GM18511 (cell line): ENCODE data around the gene CREB5.
"Not testable (repeated sequence)": the region's sequence is repeated elsewhere in the genome, so short reads cannot be mapped to it uniquely, and the experiment has no call there.

ENCODE experiments used
- ATAC-seq: cut with Tn5 transposase; IDR thresholded peaks from one replicate; pipeline ENCODE4 v1.9.1; 2021; ENCODE audit warnings: mild to moderate bottlenecking, moderate library complexity; ENCODE audit not compliant: unreplicated experiment

Gene CREB5

DNA sequence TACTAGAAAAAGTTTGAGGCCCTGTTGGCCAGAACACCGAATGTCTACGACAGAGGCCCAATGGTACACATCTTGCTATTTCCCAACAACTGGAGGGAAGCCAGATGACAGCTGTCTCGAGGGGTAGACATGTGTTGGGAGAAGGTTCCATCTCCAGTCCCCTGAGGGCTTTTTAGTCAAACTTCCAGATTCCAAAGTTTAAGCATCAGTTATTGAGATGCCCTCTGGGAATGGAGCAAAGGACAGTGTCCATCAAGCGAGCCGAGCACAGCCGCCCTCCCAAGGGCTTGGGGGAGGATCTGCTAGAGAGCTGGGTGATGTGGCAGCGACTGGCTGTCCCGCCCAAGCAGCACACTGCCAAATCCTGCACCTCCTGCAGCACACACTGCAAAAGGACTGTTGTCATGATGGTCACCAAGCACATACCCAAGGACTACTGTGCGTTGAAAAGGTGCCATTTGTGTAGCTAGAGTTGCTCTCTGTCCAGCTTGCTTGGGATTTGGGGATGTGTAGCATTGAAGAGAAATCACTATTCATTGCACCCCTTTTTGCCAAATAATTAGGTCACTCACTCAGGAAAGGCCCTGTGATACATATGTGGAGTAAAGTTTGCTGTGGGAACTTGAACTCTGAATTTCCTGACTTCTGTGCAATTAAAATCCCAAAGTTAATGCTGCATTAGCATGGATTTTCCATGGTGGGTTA, 381.2 kb downstream of the CREB5 start:
- no peak for ATAC-seq

DNA sequence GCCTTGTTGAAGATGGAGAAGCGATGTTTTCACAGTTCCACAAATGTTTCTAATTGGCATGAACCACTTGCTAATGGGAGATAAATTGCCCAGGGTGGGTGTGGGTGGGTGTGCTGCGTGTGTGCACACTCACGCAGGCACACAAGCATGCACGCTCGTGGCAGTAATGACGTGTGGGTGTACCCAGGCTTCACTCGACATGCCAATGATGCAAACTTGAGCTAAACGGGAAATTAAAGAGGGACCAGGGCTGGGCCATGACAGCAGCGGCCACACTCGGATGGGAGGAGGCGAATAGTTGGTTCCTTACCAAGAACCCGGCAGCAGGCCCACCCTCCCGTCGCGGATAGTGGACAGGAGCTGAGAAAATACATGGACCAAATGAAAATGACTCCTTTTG, 386.0 kb downstream of the CREB5 start:
- no peak for ATAC-seq

DNA sequence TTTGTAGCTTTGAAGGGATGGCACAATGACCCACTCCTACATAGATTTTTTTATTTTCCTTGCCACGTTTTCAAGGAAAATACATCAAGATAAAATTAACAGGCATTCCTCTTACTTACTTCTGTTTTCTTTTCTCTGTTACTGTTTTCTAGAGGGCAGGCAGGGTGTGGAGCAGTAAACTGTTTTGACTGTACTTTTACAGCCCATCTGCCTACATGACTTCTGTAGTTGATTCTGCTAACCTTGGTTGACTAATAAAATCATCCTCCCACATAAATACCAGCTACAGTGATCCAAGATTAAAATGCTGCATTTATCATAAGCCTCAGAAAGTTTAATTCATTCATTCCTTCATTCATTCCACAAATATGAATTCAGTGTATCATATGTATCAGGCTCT, 387.3 kb downstream of the CREB5 start:
- ATAC-seq = no peak

DNA sequence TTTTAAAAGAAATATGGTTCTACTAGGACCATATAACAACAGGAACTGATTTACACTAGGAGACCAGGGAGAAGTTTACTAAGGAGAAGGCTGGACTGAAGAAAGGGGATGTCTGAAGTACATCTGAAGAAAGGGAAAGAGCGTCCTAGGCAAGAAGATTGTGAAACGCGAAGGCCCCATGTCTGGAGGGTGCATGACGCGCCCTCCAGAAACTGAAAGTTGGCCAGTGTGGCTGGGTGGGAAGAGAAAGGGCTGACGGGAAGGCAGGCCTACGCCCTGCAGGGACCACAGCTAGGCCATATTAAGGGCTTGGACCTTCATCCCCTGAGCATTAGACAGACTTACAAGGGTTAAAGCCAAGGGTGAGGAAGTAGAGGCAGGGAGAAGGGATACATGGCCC, 387.8 kb downstream of the CREB5 start:
- no peak for ATAC-seq

DNA sequence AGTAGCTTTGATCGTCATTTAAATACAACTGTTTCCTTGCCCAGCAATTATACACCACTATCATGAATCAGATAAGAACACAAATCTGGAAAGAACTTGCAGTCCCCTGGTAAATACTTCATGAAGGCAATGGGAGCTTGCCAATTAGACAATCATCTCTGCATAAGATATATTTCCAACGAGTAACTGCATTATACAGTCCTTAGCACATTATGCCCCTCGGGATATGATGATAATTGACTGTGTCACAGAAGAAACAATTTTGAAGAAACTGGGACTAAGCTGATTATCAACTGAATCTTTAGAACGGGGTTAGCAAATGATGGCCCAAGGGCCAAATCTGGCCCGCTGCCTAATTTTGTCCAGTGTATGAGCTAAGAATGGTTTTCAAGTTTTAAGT, 390.1 kb downstream of the CREB5 start:
- ATAC-seq = no peak

DNA sequence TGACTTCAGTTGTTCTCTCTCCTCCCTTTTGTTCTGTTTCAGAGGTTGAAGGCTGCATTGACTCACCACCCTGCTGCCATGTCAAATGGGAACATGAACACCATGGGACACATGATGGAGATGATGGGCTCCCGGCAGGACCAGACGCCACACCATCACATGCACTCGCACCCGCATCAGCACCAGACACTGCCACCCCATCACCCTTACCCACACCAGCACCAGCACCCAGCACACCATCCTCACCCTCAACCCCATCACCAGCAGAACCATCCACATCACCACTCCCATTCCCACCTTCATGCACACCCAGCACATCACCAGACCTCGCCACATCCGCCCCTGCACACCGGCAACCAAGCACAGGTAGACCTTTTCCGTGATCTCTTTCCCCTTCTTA, 391.8 kb downstream of the CREB5 start:
- no peak for ATAC-seq

DNA sequence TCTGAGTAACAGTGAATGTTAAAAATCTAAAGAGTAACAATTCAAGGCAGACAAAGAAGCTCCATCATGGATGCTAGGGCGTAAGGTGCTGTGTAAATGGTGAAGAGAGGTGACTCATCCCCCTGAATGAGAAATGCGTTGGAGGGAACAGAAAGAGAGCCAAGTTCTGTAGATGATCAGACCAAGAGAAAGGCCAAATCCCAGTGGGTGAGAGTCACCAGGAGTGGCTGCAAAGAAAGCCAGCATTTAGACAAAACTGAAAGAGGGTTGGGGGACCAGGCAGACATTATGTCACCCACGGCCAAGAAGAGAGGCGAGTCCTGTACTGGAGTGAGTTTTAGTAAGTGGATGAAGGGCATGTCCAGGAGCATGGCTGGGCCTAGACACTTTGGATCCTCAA, 392.7 kb downstream of the CREB5 start:
- no peak for ATAC-seq

DNA sequence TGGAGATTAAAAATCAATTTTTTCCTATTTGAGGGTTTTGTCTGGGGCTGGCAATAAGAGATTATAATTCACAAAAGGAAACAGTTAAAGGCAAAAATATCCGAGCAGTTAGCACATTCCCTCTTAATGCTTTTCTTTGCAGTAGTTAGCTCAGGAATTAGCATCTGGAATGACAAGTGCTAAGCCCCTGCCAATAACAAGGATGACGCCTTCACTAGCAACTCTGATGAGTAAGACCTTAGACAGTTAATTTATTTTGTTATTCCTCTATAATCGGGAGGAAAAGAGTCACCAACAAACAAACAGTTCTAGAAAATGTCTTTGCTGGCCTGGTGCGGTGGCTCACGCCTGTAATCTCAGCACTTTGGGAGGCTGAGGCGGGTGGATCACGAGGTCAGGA, 394.5 kb downstream of the CREB5 start:
- no peak for ATAC-seq

DNA sequence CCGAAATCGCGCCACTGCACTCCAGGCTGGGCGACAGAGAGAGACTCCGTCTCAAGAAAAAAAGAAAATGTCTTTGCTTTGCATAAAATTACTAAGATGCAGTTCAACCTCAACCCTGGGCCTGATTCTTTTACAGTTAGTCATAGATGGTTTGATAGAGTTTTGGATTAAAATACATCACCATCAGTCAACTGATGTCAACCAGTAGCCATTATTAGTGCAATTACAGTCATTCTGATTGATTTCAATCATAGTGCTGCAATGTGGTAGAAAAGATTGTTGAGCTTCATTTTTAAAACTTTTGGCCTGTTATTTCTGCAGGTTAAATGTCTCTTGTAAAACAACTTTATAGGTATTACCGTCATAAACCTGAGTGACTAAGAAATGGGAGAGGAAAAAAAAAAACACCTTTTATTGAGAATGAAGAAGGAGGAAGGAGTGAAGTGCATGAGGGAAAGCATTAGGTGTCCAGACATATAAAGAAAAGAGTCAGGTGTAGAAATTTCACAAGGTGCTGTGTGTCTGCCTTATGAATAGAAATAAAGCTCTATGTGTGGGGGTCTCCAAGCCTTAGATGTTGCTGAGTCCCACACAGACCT, 395.2 kb downstream of the CREB5 start:
- ATAC-seq = no peak

DNA sequence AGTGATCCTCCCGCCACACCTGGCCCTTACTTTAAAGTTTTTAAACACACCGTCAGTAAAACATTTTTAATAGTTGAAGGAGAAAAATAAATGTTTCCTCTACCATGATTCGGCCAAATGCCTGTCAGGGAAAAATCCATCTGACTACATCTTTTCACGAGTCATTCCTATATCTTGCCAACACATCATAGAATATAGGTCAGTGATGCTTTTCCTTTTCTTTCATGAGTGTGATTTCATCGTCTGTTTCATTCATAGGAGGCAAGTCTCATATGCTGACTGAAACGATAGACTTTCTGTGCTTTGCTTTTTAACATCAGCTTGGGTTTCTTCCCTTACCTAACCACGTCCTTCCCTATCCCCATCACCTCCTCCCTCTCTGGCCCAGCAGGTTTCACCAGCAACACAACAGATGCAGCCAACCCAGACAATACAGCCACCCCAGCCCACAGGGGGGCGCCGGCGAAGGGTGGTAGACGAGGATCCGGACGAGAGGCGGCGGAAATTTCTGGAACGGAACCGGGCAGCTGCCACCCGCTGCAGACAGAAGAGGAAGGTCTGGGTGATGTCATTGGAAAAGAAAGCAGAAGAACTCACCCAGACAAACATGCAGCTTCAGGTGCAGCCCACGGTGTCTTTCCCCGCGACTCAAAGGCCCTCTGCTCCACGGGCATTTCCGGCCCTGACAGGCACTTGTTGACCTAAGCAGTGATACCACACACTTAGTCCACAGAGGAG, 396.6 kb downstream of the CREB5 start:
- peak; percentile 78 for ATAC-seq

DNA sequence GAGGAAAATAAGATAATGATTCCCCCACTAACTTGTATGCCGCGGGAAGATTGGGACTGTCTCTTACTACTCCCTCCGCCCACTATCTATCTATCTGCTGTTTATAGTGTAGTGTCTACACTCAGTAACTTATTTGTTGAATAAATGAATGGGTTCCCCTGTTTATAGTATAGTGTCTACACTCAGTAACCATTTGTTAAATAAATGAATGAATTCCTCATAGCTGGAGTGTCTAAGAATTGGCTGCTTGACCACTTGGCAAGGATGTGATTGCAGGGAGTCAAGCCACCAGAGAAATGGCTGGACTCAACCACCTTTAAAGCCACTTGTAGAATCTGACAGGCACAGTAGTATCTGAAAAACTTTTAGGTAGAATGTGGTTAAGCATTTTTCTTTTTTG, 398.7 kb downstream of the CREB5 start:
- no peak for ATAC-seq

DNA sequence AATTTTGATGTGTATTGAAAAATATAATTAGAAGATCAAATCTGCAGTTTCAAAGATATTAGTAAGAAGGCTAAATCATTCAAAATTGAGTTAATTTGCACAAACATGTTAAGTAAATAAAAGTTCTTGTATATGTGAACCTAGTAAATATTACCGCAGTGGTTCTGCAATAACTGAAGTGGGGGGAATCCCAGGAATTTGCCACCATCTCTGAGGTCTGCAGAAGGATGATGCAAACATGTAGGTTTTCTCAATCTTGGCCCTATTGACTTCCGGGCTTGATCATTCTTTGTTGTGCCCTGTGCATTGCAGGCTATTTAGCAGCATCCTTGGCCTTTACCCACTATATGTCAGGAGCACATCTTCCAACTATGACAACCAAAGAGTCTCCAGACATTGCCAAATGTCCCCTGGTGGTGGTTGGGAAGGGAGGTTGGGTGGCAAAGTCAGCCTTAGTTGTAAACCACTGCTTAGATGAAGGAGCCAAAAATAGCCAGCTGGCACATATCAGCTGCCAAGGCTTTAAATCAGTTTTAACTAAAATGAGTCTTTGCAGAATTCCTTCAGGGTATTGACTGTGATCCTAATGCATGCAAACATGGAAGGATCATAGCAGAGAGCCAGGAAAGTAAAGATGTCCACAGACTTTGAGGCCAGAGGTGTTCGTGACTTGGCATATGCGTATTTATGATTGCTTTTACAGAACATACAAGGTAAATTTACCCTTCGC, 399.5 kb downstream of the CREB5 start:
- ATAC-seq = no peak

DNA sequence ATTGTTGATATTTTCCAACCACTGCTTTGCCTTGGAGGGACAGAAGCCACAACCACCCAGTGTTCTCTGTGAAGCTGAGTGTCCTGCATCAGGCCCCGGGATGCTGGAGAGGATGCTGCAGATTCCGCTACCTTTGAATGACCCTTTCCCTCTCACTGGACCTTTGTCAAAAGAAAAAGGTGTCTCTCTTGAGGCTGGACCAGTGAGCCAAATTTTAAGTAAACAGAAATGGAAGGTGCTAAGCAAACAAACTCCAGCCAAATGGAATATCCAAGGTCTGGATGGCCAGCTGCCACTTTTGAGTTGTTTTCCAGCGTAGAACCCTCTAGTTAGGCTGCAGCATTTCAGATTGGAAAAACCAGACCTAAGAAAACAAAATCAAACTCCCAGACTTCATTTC, 400.3 kb downstream of the CREB5 start:
- ATAC-seq = no peak

DNA sequence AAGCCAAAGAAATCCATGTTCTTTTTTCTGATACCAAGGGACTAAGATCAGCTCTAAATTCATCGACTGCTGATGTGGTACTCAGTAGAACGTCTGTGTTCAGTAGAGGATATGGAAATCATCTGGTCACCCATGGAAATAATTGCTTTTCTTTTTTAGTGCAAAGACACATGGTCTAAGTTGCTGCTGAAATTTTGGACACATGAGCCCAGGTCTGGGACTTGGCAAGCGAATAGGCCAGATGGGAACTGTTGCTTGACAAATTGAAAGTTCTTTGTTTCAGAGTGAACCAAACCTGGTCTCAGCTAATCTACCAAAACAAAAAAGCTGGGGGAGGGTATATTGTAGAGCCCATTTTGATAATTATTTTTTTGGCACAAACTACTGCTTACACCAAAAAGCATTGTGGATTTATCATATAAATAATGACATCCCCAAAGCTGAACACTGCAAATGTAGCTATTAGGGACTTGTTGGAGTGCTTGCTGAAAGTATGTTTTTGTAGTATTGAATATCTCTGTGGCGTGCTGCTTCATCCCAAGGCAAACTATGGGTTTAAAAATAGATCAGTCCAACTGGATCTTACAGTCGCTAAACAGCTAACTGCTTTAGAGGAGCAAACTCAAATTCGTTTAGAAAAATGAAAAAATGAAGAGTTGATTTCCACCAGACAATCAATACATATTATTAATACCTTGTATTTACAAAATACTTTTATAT, 401.1 kb downstream of the CREB5 start:
- no peak for ATAC-seq

DNA sequence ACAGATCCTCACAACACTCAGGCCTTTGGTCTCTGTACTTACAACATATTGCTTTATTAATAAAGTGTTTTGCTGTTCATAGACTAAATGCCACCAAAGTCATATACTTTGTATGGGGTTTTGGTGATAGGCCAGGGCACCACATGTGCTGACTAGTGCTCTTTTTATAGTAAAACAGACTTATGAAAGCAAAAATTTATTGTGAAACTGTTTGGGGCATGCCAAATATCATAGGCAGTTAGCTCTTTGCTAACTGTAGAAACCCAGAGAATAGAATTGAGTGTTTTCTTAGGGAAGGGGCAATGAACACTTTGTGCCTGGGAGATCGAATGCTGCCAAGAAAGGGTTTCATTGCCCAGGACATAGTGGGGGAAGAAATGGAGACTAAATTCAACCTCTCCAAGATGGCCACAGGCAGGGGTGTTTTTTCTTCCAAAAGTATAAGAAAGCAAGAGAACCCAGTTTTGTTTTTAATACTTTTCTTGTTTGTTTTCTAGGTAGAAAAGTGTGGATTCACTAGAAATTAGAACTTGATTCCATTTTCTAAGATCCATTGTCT, 403.1 kb downstream of the CREB5 start:
- ATAC-seq = peak; percentile 51

DNA sequence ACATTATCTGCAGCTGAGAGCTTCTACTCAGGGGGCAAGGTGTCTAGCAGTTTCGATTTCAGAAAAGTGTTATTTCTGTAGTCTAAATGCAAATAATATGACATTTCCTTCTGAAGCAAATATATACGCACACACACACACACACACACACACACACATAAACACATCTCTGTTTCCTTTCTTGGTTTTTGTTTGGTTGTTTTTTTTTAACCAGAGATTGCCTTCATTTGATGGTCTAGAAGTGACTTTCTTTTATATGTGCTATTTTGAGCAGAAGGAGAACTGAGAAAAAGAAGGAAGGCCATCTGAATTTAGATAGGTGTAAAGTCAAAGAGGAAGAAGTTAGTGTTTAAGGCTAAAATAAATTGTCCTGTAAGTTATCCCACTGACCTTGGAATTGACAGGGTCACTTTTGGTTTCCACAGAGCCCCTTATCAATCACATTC, 403.6 kb downstream of the CREB5 start:
- ATAC-seq = peak; percentile 87

DNA sequence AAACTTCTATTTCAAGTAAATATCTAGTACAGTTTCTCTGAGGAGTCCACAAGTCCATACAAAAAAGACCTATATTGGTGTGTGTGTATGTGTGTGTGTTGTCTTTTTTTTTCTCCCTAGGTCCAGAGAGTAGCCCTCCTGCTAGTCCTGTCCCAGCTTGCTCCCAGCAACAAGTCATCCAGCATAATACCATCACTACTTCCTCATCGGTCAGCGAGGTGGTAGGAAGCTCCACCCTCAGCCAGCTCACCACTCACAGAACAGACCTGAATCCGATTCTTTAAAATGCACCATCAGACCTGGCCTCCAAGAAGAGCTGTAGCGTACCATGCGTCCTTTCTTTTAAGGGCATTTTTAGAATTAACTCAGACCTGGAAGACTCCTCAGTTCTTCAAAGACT, 406.7 kb downstream of the CREB5 start:
- ATAC-seq = no peak

DNA sequence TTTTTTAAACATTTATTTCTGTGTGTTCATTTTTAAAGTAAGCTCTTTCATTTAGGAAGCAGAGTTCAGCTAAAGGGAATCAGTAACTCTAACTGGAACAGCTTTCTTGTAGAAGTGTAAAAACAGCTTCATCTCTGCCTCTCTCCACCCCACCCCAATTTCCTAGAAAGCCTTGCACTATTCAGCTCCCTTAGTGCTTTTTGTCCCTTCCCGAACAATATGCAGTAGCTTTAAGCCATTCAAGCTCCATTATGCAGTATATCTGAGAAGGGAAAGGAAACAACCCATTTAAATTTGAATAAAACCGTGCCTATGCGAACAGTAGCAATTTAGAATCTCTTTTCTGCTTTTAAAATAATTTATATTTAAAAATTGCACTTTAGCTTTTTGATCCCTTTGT, 411.3 kb downstream of the CREB5 start:
- no peak for ATAC-seq

DNA sequence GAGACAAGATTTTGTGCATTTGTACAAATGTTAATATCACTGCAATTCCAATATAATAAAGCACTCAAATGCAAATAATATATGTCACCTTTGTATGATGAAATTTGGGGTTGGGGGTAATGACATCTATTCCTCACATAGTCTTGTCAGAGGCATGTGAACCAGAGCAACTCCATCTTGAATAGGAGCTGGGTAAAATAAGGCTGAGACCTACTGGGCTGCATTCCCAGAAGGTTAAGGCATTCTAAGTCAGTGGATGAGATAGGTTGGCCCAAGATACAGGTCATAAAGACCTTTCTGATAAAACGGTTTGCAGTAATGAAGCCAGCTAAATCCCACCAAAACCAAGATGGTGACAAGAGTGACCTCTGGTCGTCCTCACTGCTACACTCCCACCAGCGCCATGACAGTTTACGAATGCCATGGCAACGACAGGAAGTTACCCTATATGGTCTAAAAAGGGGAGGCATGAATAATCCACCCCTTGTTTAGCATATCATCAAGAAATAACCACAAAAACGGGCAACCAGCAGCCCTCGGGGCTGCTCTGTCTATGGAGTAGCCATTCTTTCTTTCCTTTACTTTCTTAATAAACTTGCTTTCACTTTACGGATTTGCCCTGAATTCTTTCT, 413.6 kb downstream of the CREB5 start:
- not testable (repeated sequence) for ATAC-seq

DNA sequence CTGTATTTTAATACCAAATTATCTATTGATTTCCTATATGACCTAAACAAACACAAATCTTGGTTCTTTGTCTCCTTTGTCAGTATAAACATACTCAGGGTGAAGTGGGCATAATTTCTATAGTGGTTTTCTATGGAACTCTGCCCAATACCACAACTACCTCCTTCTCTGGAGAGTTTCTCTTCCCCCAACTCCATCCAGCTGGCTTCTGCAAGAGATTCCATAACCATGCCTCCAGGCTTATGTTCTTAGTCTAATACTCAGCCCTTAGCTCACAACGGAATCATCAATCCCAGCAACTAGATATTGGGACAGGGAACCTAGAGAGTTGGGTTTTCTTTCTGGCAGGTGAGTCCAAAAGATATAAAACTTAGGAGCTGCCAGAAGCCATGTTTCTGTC, 418.5 kb downstream of the CREB5 start:
- no peak for ATAC-seq
